PFSK-1 (cell line): ENCODE data around the gene LRRC8B.

Experiments
- POLR2AphosphoS5 ChIP-seq: IDR thresholded peaks from 2 replicates; pipeline ENCODE4 v1.6.1; 2012; ENCODE audit warnings: low read depth, mild to moderate bottlenecking, control low read depth, low read length, moderate library complexity
- REST ChIP-seq, 2 experiments: IDR thresholded peaks; 2 replicates each; pipeline versions ENCODE4 v1.6.1 to v1.8.0; 2011 to 2012; ENCODE audit warnings: low read depth in 2 of 2, low read length in 2 of 2, control low read depth in 1 of 2, inconsistent platforms in 1 of 2, mild to moderate bottlenecking in 1 of 2, moderate library complexity in 1 of 2; ENCODE audit not compliant: insufficient read depth in 1 of 2
- SIN3A ChIP-seq: IDR thresholded peaks from 2 replicates; pipeline ENCODE4 v1.6.1; 2012; ENCODE audit warnings: mild to moderate bottlenecking, low read length, moderate library complexity, borderline replicate concordance; ENCODE audit not compliant: insufficient read depth
- TAF1 ChIP-seq: IDR thresholded peaks from 2 replicates; pipeline ENCODE4 v1.6.1; 2012; ENCODE audit warnings: low read length, control low read depth, borderline replicate concordance; ENCODE audit not compliant: insufficient read depth

GRCh38 chr1:89635825-89636815 lies 111.5 kb downstream of the LRRC8B start:
- TF ChIP-seq TAF1 (no peak), POLR2AphosphoS5 (no peak), SIN3A (no peak), REST (IDR thresholded peaks at IDR 0.05; ENCODE audit: insufficient read depth in 1 of 2, low read depth in 2 of 2, low read length in 2 of 2) (no peak)
